NOMO-1 (cell line): Measurements from ENCODE around the gene CAP2.
"Not testable (repeated sequence)": the region's sequence is repeated elsewhere in the genome, so short reads cannot be mapped to it uniquely, and the experiment has no call there.

Source experiments
- DNase-seq, 2 experiments: peaks; one replicate each; lab custom pipeline; 2025; ENCODE audit not compliant: unreplicated experiment in 2 of 2; lab: John Stamatoyannopoulos, UW

Gene CAP2

DNA sequence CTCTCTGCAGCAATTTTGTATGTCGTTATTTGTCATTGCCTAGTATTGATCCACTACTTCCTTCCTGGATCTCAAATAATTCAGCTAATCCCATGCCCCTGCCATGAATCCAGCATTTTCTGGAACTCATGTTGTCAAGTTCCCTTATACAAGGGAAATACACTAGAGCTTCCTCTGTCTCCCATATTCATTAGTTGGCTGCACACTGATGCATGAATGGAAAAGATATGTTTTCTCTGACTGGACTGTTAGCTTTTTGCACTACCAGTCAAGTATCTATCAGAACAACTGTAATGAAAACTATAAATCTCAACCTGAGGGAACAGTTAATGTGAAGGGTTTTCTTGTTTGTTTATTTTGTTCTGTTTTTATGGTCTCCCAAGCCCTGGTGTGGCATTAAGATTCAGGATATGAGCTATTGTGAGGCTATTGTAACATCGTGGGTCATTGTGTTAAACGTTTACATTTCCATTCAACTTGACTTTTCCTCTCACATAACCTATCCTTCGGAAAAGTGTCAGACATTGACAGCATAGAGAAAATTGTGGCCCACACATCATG, 104.2 kb downstream of the CAP2 start:
- DNase-seq, result no peak

DNA sequence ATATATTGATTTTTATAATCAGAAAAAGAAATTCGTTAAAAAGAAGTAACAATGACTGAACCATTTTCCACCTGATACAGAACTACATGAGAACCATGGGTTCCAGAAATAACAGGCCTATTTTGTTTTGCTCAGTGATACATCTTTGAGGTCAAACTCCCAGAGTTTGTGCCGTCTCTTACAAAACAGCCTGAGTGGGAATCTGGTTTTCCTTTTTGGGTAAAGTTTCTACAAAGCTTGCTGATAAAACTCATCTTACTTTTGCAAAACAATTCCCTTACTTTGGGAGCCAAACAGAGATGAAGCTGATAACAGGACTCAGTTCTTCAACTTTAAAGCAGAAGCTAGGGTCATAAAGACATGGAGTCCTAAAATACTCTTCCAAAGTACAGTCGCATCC, 108.0 kb downstream of the CAP2 start:
- DNase-seq, result no peak

DNA sequence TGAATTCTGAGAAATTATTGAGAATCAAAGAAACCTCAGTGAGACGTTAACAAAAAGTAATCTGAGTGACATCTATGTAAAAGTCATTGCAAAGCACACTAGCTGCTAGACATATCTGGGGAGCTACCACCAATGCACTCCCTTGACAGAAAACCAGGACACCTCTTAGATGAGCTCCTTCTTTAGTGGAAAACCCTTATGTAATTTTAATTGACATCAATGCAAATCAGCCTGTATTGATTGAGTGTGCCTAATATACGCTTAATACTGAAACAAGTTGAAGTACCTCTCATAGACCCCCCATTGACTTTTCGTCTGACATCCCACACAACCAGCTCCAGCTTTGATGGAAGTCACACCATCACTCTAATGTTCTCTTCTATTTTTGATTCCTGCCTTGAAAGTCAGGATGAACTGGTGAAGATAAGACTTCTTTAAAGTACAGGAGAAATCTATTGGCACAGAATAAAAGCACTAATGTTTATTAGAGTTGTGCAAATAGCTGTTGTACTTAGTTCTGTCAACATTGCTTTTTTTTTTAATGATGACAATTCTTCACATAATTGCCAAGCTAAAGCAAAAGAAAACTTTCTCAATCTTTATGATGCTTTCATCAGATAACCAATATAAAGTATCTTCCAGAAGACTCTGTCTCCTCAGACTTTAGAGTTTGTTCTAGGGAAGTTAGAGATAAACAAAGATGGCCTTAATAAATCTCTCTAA, 108.7 kb downstream of the CAP2 start:
- no peak for DNase-seq

DNA sequence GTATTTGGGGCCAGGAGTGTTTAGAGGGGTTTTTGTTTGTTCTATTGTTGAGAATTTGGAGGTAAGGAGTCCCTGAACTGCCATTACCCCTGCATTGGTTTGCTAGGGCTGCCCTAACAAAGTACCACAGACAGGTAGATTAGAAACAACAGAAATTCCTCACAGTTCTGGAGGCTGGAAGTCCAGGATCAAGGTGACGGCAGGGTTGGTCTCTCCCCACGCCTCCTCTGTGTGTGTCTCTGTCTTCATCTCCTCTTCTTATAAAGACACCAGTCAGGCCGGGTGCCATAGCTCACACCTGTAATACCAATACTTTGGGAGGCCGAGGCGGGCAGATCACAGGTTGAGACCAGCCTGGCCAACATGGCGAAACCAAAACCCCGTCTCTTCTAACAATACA, 109.7 kb downstream of the CAP2 start:
- DNase-seq, result no peak

DNA sequence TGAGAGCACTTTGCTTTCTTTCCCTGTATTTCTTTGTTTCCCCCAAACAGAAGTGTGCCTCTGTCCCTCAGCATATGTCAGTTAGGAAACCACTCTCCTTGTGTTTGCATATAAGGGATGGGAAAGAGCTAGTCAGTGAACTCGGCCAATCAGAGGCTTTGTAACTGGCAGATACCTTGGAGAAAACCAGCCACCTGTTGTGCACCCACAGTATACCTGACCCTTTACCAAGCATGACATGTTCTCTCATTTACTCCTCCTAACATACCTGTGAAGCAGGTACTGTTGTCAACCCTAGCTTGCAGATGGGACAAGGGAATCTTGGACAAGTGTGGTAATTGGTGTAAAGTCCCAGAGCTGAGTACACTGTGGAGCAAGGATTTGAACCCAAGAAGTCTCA, 110.6 kb downstream of the CAP2 start:
- no peak for DNase-seq

DNA sequence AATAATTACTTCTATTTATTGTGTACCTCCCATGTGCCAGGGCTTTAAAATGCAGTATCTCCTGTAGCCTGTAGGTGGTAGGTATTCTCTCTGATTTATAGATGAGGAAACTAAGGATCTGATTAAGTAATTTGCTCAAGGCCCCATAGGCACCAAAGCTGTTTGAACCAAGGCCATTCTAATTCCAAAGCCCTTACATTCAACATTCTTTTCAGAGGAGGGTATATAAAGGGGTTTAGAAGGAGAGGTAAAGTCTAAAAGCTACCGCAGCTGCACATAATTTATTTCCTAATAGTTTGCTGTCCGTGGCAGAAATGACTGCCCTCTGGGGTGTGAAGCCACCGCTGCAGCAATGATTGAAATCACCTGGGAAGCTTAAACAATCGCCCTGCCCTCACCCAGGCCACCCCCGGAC, 111.7 kb downstream of the CAP2 start:
- no peak for DNase-seq

DNA sequence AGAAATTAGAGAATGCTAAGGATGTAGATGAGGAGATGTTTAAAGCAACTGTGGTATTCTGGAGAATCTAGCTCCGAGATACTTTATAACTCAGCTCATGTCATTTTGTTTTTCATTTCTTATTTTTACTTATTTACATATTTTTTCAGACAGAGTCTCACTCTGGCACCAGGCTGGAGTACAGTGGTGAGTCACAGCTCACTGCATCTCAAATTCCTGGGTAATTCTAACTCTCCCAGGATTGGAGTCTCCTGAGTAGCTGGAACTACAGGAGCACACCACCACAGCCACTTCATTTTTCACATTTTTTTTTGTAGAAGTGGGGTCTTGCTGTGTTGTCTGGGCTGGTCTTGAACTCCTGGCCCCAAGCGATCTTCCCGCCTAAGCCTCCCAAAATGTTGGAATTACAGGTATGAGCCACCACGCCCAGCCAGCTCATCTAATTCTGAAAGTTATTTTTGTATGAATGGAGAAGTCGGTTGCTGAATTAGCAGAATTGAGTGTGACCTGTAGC, 112.4 kb downstream of the CAP2 start:
- no peak for DNase-seq

DNA sequence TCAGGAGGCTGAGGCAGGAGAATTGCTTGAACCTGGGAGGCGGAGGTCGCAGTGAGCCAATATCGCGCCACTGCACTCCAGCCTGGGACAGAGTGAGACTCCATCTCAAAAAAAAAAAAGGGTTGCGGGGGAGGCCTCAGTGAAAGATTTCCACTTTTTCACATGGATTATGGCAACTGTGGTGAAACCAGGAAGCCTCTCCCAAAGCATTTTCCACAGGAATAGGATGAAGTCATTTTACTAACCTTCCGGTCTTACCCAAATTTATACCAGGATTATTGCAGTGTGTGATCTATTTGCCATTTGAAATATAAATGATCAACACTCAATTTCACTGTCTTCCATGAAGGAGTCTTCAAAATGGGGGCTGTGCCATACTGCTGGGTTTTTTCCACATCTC, 113.1 kb downstream of the CAP2 start:
- DNase-seq, result no peak

DNA sequence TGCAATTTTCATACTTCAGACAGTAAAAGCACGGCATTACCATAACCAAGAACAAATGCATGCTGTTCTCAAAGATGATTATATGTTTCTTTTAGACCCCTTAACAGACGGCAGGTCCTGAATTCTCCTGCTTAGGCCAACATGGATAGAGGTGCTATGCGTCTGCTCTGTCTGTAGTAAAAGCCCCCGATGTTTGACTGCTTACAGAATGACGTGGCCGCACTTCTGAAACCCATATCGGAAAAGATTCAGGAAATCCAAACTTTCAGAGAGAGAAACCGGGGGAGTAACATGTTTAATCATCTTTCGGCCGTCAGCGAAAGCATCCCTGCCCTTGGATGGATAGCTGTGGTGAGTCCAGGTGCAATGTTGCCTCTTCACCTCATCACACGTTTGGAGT, 113.6 kb downstream of the CAP2 start:
- DNase-seq, result no peak

DNA sequence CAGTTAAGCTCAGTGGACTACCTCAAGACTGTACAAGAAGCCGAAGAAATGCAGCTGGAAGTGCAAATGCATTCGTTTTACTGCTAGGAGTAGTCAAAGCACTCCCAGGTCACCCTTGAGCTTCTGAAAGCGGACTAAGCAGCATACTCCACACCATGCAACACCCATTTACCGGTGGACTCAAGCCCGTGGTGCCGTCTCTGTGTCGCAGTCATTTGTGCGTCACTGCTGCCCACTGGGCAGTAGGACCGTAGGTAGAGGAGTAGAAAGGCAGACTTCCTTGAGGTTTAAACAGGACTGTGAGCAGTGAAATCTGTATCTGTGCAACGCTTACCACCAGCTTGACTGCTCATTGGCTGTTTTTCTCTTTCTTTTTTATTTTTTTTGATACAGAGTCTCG, 117.7 kb downstream of the CAP2 start:
- no peak for DNase-seq

DNA sequence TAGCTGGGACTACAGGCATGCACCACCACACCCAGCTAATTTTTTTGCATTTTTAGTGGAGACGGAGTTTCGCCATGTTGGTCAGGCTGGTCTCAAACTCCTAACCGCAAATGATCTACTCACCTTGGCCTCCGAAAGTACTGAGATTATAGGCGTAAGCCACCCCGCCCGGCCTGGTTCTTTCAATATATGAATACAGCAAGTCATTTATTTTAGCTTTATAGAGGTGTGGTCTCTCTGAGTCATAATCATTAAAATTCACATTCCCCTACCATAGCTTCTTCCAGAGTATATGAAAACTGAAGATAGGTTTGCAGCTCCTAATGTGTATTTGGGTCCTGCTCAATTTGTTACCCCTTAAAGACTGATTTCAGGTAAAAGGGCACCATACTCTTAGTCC, 118.2 kb downstream of the CAP2 start:
- no peak for DNase-seq

DNA sequence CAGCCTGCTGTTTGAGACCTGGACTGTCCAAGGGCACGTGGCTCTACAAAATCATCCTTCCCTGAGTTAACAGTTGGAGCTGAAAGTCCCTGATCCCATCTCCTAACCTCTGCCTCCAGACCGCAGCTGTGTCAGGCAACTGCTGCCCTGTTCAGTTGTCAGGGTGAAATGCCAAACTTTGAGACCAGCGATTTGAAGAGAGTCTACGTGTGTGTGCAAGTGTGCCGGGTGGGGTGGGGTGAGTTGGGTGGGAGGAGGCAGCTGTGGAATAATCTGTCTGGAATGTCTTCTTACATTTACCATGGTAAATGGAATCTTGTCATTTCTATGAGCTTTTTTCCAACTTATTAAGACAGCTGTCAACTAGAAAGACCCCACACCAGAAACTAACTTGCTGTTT, 125.7 kb downstream of the CAP2 start:
- no peak for DNase-seq

DNA sequence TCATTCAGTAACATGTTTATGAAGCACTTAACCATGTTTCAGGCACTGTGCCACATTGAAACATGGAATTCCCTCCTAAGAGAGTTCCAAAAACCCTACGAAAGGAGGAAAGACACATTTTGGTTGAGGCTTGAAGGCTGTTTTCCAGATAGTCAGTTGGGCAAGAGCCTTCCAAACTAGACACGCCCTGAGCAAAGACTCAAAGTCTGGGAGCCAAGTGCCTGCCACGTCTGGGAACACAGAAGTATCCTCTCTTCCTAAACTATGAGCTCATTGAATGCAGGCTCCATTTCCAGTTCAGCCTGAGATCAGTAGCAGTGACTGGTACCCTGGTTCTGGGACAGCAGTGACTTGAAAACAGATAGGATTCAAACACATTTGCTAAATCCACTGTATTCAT, 132.2 kb downstream of the CAP2 start:
- no peak for DNase-seq

DNA sequence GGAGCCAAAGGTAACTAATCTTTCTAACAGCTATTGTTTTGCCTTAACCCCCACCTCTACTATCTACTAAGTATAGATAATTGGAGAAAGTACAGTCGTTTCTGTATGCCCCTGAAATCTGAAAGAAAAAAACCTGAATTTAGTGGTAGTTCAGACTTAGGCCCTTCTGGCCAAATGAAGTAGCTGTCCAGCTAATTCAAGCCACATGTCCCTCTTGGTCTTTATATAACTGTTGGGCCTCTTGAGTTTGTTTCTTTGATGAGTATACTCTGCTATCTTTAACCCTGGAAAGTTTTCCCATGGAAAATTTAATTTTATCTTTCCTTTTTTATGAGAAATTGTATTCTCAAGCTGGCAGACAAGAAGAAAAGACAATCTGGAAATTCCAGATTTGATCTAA, 133.7 kb downstream of the CAP2 start:
- DNase-seq, result no peak

DNA sequence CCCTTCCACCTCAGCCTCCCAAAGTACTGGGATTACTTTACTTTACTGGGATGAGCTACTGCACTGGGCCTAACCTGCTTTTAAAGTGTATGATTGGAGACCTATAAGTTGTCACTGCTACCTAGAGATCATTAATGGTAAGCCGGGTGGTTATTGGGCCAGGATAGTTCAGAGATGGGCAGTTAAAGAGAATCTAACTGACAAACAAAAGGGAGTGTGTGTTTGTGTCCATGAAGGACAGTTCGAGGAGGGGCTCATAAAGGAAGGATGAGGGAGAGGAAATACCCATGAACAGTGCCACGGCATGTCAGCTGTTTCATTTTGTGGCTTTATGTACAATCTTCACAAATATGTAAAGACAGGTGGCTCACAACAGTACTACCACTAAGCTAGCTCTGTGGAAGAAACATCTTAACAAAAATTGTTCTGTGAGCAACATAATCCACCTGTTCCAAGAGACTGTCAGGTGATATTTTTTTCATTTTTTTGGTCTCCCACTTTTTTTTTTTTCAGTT, 137.0 kb downstream of the CAP2 start:
- DNase-seq, result no peak

DNA sequence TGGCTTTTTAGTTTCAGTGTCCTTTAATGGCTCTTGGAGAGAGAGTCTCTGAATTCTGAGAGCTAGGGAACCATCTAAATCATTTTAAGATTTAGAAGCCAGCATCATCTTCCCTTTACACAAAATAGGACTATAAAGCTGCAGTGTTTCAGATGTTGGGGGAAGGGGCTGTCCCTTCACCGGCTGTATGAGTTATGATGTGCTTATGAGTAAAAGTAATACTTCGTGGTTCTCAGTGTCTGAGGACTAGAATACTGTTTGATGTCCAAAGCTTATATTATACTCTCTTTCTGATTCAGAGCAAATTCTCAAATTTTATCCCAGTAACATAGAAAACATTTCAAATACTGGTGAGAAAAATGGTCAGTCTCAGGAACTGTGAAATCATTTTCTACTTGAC, 143.2 kb downstream of the CAP2 start:
- no peak for DNase-seq

DNA sequence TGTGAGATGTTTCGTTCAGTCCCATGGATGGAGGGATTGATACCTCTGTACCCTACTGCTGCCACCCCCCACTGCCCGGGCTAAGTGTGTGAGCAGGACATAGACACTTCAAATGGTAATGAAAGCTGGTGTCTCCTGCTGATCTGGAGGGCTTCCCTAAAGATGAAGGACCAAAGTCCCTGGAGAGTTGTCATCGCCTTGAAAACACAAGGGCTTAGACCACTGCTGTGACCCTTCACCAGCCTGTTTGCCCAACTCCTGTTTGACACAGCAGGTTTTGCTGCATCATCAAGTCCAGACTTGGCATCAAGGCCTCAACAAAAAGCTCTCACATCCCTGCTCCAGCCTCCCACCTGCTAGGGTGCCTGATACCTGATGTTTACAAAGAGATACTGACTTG, 148.8 kb downstream of the CAP2 start:
- DNase-seq, result no peak

DNA sequence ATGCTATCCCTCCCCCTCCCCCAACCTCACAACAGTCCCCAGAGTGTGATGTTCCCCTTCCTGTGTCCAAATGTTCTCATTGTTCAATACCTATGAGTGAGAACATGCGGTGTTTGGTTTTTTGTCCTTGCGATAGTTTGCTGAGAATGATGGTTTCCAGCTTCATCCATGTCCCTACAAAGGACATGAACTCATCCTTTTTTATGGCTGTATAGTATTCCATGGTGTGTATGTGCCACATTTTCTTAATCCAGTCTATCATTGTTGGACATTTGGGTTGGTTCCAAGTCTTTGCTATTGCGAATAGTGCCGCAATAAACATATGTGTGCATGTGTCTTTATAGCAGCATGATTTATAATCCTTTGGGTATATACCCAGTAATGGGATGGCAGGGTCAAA, 152.3 kb downstream of the CAP2 start:
- not testable (repeated sequence) for DNase-seq

DNA sequence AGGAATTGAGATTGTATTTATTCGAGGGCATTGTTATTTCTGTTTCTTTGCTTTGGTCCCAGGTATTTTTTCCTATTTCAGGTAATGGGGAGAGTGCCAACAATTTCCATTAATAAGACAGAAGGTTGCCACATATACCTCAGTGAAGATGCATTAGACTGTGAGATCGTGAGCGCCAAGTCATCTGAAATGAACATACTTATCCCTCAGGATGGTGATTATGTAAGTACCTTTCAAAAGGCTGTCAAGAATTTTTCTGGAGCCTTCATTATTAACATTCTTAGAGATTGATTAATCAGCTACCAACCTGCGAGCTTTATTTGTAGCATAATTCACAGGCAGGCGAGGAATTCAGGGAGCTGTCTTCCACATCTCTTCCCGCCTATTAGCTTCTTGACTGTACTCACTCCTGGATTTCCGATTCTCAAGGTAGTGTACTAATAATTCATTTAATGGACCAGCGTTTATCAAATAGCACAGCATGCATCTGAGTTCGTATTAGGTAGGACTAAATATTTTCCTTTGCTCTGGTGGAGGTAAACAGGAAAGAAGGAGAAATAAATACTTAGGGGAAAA, 158.1 kb downstream of the CAP2 start:
- DNase-seq, result no peak

DNA sequence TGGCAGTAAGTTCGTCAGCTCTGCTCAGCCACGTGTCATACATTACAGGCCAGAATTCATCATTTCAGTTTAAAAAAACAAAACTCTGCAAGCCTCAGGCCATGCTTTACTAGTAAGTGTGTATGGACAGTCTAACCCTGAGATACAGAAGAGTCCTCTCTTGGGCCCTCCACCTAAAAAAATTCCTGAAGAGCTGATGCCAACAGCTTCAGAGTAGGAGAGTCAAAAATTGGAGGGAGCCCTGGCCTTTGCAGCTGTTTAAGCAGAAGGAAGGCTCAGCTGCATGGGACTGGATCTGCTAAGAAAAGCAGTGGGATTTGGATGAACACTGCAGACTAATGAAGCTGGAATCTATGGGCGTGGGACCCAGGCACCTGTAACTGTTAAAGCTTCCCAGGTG, 159.5 kb downstream of the CAP2 start:
- no peak for DNase-seq

DNA sequence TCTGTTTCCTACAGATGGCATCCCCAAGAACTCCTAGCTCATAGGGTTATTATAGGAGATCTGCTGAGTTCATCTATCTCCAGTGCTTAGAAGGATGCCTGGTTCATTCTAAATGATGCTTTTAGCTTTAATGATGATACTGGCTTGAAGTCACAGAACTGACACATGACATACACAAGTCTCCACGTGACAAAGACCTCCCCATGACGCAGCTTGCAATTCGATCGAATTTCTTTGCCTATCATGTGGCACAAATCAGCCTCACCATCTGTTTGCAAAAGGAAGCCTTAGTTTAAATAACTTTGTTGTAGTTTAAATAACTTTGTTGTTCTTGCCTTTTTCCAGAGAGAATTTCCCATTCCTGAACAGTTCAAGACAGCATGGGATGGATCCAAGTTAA, 162.6 kb downstream of the CAP2 start:
- no peak for DNase-seq

DNA sequence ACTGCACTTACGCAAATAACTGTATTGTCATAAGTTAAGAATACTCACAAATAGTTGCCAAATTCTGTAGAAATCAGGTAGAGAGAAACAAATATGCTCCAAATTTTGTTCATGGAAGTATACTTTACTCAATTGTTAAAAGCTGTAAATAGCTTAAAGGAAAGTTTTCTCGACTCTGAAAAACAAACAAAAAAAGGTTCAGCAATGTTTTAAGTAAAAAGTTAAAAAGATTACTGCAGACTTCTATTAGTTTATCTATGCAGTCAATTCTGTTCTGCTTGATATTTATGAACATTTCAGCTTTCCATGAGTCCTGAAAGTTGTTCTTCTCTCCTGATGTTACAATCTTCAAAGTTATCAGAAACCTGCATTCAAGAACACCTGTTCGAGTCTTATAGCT, 169.2 kb downstream of the CAP2 start:
- no peak for DNase-seq
